HEK293T (cell line): Measurements from ENCODE around the gene HS6ST2.

ENCODE experiments used
- FOXA1 ChIP-seq: fragments of 450-650 bp; IDR thresholded peaks from 2 replicates; pipeline ENCODE4 v1.6.1; 2016; ENCODE audit warnings: mild to moderate bottlenecking
- LEF1 ChIP-seq: fragments of 450-650 bp; IDR thresholded peaks from 2 replicates; pipeline ENCODE4 v1.6.1; 2017; ENCODE audit warnings: mild to moderate bottlenecking, borderline replicate concordance

- TF ChIP-seq FOXA1 (no peak), LEF1 (no peak)
These were observed 138.6 kb downstream of the HS6ST2 start for GRCh38 chrX:132819711-132820264.
